Measurements from ENCODE around the gene SMTNL1.

Gene SMTNL1, protein sequence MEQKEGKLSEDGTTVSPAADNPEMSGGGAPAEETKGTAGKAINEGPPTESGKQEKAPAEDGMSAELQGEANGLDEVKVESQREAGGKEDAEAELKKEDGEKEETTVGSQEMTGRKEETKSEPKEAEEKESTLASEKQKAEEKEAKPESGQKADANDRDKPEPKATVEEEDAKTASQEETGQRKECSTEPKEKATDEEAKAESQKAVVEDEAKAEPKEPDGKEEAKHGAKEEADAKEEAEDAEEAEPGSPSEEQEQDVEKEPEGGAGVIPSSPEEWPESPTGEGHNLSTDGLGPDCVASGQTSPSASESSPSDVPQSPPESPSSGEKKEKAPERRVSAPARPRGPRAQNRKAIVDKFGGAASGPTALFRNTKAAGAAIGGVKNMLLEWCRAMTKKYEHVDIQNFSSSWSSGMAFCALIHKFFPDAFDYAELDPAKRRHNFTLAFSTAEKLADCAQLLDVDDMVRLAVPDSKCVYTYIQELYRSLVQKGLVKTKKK

DNA sequence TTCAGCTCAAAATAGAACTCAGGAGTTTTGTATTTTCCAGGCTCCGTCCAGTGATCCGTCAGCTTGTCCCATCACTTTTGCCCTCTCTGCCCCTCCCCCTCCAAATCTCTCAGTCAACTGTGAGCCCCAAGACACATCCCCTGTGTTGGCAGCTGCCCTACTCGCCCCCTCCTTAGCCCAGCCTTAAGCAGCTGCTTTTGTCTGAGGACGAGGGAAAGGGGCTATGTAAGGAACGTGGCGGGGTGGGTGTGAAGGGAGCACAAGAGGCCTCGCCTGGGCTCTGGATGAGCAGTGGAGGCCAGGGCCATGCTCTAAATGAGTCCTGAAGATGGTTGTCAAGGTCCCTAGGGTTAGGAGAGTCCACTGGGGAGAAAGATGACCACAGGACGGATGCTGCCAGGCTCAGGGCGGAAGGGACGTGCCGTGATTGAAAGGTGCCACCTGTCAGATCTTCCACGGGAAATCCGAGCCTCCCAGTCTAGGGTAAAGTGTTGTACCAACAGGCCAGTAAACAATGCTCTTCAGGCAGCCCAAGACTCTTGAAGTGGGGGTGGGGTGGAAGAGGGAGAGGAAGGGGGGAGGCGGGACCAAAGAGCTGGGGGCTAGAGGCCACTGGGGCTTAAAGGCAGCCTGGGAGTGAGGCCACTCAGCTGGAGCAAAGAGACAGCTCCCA, at the start of gene SMTNL1:
Gene SMTNL1, plus strand, starts transcription at position 649 of the 673 bp plus-strand sequence. CDS start 5,048 bp downstream, outside the sequence.
- no peak for DNase-seq (ENCODE audit: low read depth in 3 of 3, low spot score in 1 of 3)

GRCh38 chr11:57487920-57488659, 49.3 kb upstream of the SMTNL1 start:
- no peak for DNase-seq (ENCODE audit: low read depth in 3 of 3, low spot score in 1 of 3)

DNA sequence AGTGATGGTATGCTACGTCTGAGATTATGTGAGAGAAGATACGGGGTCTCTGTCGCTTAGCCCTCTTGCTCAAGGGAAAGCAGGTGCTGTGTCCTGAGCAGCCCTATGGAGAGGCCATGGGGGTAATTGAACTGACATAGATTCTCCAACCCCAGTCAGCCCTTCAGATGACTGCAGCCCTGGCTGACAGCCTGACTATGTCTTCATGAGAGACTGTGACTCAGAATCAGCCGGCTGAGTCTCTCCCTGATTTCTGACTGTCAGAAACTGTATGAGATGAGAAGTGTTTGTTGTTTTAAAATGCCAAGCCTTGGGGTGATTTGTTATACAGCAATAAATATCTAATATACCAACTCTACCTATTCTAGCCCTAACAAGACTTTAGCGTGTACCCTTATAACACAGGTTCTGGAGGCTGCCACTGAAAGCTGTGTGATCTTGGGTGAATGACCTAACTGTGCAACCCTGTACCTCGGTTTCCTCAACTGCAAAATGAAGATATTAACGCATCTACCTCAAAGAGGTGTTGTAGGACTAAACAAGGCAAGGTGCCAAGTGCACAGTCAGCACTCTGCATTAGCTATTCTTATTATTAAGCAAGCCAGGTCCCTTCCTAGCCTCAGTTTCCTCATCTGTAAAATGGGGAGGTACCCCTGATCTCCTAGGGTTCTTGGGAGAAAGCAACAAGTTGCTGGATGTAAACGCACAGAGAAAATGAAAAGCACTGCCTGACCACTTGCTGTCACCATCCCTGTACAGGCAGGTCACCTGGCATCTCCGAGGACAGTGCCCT, 46.7 kb upstream of the SMTNL1 start:
- no peak for DNase-seq (ENCODE audit: low read depth in 3 of 3, low spot score in 1 of 3)

DNA sequence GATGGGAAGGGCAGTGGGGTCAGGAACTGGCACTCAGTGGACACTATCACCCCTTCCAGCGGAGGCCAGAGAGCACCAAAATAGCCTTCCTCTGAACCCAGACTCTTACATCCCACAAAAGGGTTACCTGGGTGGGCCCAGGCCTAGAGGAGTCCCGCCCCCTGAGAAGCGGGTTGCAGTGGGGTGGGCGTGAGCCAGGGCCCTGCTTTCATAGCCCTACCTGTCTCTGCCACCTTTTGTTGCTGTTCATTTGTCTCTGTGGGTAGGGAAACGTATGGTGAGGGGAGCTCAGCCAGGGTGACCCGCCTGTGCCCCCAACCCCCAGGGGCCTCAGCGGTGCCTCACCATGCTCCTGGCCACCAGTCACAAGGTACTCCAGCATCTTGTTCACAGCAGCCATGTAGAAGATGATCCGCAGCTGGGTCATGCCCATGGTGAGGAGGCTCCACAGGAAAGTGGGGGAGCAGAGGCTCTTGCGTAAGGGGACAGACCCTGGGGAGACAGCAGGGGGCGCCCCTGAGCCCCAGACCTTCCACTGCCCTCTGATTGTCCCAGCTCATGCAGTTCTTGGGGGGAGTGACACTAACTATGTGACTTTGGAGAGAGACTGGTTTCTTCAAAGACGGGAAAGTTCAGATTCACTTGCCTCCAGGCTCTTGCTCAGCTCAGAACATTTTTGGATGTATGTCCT, 45.9 kb upstream of the SMTNL1 start:
- DNase-seq (ENCODE audit: low read depth in 3 of 3, low spot score in 1 of 3), result peak in 1 of 3 donors; percentile 33

DNA sequence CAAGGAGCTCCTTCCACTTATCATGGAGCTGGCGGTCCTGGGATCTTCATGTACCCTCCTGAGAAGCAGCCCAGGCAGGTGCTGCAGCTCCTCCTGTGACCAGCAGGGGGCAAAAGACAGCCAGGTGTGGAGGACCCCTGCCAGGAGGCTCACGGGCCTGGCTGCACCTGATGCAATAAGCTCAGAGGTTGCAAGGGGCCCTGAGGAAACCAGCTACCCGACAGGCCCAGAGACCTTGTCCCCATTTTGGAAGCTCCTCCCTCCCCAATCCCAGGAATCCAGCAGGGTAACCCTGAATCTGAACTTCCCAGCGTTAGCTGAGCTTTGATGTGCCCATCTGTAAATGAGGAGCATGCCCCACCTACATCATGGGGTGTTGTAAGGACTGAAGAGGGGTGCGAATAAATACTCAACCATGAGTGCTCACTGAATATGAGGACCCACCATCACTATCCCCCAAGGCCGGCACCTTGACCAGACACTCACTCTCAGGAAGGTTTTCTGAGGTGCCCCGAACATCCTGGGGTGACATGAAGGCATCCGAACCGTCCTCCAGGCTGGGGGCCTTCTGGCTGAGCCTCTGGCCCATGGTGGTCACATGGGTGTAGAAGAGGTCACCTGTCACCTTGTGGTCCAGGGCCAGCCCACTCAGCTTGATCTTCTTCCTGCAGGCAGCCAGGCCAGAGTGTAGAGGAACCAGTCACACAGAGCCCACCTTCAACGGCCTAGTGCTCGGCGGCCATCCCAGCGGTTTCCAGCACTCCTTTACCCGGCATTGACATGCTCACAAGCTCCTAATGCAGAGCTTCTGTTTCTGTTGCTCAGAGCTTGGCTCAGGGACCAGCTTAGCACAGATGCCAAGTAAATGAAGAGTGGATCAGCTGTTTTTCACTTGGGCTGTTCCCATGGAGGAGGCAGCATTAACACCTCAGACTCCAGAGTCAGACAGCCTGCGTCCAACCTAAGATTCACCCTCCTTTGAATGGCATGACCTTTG, 43.6 kb upstream of the SMTNL1 start:
- DNase-seq (ENCODE audit: low read depth in 3 of 3, low spot score in 1 of 3), result peak; percentile 47 to 69 (median 57)

GRCh38 chr11:57496109-57496820, 41.1 kb upstream of the SMTNL1 start:
- no peak for DNase-seq (ENCODE audit: low read depth in 3 of 3, low spot score in 1 of 3)

DNA sequence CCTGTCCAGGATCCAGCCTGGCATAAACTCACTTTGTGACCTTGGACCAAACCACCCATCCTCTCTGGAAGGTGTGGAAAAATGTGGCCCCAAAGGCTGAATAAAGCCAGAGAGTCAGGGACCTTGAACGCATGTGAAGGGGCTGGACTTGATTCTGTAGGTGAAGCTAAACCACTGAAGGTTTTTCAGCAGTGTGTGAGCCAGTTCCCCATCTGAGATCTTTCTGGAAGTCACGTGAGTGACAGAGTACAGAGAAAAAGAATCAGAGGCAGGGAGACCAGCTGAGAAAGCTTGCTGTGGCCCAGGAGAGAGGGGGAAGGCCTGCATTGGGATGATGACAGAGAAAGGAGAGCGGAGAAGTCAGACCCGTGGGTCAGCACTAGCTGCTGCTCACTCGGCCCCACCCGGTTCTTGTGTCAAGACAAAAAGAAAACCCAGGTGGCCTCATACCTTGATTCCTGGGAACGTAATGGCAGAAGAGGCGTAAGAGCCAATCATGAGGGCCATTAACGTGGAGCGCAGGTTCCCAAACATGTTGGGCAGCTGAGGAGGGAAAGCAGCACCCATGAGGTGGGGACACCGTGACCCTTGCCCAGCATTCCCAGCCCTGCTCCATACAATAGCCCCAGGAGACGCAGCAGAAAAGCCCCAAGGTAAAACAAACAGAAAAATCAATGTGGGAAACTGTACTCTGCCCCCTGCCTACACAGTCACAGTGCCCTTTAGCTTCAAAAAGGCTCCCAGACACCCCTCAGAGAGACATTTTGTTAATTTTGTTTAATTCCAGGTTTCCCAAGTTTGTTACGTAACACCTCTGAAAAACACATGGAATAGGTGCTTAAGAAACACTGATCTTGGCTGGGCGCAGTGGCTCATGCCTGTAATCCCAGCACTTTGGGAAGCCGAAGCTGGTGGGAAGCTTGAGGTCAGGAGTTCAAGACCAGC, 39.8 kb upstream of the SMTNL1 start:
- DNase-seq (ENCODE audit: low read depth in 3 of 3, low spot score in 1 of 3), result no peak

GRCh38 chr11:57498540-57498939, 38.9 kb upstream of the SMTNL1 start:
- no peak for DNase-seq (ENCODE audit: low read depth in 3 of 3, low spot score in 1 of 3)

DNA sequence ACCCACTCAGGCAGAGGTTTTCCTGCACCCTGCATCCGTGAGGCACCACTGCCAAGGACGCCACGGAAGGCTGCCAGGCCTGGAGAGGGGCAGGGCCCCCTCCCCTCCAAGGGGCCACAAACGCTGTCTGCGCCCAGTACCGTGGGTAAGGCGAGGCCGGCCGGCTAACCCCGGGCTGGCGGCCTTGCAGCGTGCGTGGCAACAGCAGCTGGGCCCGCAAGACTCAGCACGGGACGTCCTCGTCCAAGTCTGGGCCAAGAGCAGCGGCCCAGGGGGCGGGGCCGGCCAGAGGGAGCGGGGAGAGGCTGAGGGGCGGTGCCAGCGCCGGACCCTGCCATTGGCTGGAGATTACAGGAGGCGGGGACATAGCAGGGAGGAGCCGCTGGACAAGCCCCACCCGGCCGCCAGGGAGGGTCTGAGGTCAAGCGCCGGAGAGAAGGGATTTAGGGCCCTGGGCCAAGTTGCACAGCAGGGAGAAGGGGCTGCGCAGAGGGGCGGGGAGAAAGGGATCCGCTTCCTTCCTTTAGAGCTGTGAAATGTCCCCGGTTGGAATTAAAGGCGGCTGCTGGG, 37.9 kb upstream of the SMTNL1 start:
- DNase-seq (ENCODE audit: low read depth in 3 of 3, low spot score in 1 of 3), result peak in 1 of 3 donors; percentile 25

GRCh38 chr11:57499983-57500461, 37.4 kb upstream of the SMTNL1 start:
- DNase-seq (ENCODE audit: low read depth in 3 of 3, low spot score in 1 of 3), result no peak

DNA sequence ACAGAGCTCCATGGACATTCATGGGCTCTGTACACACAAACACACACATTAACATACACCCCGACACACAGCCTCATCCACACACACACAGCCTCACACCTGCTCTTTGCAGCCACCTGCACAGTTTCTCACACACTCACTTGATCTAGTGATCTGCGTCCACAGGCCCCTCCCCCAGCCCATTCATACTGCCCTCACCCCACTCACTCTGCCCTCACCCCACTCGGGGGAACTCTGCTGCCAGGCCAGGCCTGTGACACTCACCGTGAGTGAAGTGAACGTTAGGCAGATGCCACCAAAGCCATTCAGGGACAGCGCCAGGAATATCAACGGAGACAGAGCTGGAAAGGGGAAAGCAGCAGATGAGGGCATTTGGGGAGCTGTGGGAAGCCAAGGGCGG, 36.9 kb upstream of the SMTNL1 start:
- no peak for DNase-seq (ENCODE audit: low read depth in 3 of 3, low spot score in 1 of 3)

GRCh38 chr11:57500926-57501325, 36.5 kb upstream of the SMTNL1 start:
- no peak for DNase-seq (ENCODE audit: low read depth in 3 of 3, low spot score in 1 of 3)

DNA sequence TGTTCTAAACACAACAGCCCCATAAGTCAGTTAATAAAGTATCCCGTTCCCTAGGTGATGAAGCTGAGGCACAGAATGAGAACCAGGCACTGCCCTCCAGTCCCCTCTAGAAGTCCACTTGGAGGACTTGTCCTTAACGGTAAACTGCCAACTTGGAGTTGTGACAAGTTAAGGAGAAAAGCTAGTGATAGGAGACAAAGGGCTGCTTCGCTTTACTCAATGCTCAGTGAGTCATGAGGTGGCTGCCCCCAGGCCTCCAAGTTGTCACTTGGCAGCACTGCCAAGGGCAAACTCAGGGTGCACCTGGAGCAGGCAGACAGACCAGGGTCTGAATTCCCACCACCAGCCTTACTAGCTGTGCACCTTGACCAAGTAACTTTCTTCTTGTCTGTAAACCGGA, 35.4 kb upstream of the SMTNL1 start:
- no peak for DNase-seq (ENCODE audit: low read depth in 3 of 3, low spot score in 1 of 3)

DNA sequence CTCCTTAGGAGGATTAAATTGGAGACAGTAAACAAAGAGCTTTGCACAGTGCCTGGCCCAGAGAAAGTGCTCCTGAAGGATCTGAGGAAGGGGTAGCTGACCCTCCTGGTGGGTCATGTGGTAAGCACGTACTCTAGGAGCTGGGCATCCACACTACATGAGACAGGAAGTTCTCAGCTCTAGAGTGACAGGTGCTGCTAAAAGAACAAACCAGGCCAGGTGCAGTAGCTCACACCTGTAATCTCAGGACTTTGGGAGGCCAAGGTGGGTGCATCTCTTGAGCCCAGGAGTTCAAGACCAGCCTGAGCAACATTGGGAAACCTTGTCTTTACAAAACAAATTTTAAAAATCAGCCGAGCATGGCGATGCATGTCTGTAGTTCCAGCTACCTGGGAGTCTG, 35.0 kb upstream of the SMTNL1 start:
- no peak for DNase-seq (ENCODE audit: low read depth in 3 of 3, low spot score in 1 of 3)

DNA sequence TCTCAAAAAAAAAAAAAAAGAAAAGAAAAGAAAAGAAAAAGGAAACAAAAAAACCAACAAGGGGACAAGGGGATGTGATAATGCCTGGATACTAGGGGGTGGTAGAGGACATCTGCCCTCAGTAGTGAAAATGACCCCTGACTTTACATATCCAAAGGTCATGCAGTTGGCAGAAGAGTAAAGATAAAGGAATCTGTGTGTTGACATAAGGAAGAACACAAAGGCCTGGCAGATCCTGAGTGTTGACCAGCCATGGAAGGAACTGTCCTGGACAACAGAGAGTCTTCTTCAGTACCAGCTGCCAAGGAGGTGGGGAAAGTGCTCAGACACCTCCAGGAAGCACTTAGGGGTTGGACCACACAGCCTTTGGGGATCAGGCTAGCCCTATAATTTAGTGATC, 34.5 kb upstream of the SMTNL1 start:
- no peak for DNase-seq (ENCODE audit: low read depth in 3 of 3, low spot score in 1 of 3)

DNA sequence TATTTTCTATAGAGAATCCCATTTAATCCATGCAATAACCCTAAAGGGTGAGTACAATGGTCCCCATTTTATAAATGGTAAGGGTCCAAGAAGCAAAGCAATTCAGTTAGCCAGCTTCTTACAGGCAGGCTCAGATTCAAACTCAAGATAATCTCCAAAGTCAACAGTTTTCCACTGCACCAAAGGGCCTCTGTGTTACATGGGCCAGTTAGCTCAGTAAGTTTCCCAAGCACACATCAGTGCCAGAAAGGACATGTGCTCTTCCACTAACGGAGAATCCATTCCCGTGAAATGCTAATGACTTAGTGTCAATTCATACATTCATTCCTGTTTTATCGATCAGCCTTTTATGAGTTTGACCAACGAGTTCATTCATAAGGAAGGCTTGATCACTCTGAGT, 32.9 kb upstream of the SMTNL1 start:
- no peak for DNase-seq (ENCODE audit: low read depth in 3 of 3, low spot score in 1 of 3)

GRCh38 chr11:57506522-57506921, 30.9 kb upstream of the SMTNL1 start:
- no peak for DNase-seq (ENCODE audit: low read depth in 3 of 3, low spot score in 1 of 3)
